HepG2 (cell line): ENCODE data around the gene SEMA7A. TPM values are rescaled to one million over a fixed set of nuclear protein-coding genes. Genes with fewer than 3 reads are reported as not detected.

ENCODE experiments used
- CBX5 ChIP-seq: sonication (generic); formaldehyde crosslinking; IDR thresholded peaks from 2 replicates; pipeline ENCODE4 v1.4.0; 2020; ENCODE audit warnings: missing genetic modification reagents, borderline replicate concordance
- HOXA3 ChIP-seq: sonication (generic); formaldehyde crosslinking; IDR thresholded peaks from 2 replicates; pipeline ENCODE4 v1.5.0; 2020; ENCODE audit warnings: missing genetic modification reagents
- ISX ChIP-seq: sonication (generic); formaldehyde crosslinking; conservative IDR thresholded peaks from 2 replicates; pipeline ENCODE4 v1.5.0; 2020; ENCODE audit warnings: missing genetic modification reagents
- JUNB ChIP-seq: sonication (generic); formaldehyde crosslinking; IDR thresholded peaks from 2 replicates; pipeline ENCODE4 v1.8.0; 2022; ENCODE audit warnings: missing genetic modification reagents, mild to moderate bottlenecking, borderline replicate concordance
- KLF12 ChIP-seq: sonication (generic); formaldehyde crosslinking; IDR thresholded peaks from 2 replicates; pipeline ENCODE4 v1.4.0; 2020; ENCODE audit warnings: missing genetic modification reagents, borderline replicate concordance
- KLF13 ChIP-seq: sonication (generic); formaldehyde crosslinking; IDR thresholded peaks from 2 replicates; pipeline ENCODE4 v1.4.0; 2020; ENCODE audit warnings: mild to moderate bottlenecking, missing genetic modification reagents
- MIER3 ChIP-seq: IDR thresholded peaks from 2 replicates; pipeline ENCODE4 v1.6.1; 2016; ENCODE audit warnings: missing compliant biosample characterization, borderline replicate concordance
- PHF5A ChIP-seq: IDR thresholded peaks from one replicate; pipeline ENCODE4 v1.6.1; 2018; ENCODE audit warnings: low read depth, missing genetic modification reagents; ENCODE audit not compliant: unreplicated experiment
- POLR2AphosphoS5 ChIP-seq: IDR thresholded peaks from 2 replicates; pipeline ENCODE4 v1.6.1; 2012; ENCODE audit warnings: low read depth, low read length
- SPEN ChIP-seq: sonication (generic); formaldehyde crosslinking; IDR thresholded peaks from 2 replicates; pipeline ENCODE4 v1.5.1; 2020; ENCODE audit warnings: low read depth, mild to moderate bottlenecking, missing genetic modification reagents
- SRSF1 ChIP-seq: fragments of 200-400 bp; formaldehyde crosslinking; optimal IDR thresholded peaks from 2 replicates; pipeline ENCODE3; 2017; ENCODE audit warnings: mild to moderate bottlenecking, low read depth, low read length, moderate library complexity
- WIZ ChIP-seq: sonication (generic); formaldehyde crosslinking; IDR thresholded peaks from 2 replicates; pipeline ENCODE4 v1.5.1; 2020; ENCODE audit warnings: mild to moderate bottlenecking, missing genetic modification reagents
- ZFY ChIP-seq: sonication (generic); formaldehyde crosslinking; IDR thresholded peaks from 2 replicates; pipeline ENCODE4 v1.4.0; 2020; ENCODE audit warnings: missing genetic modification reagents
- ZNF33A ChIP-seq: sonication (generic); formaldehyde crosslinking; IDR thresholded peaks from 2 replicates; pipeline ENCODE4 v1.5.1; 2020; ENCODE audit warnings: missing genetic modification reagents, mild to moderate bottlenecking, moderate library complexity, borderline replicate concordance
- ZNF430 ChIP-seq: sonication (generic); formaldehyde crosslinking; IDR thresholded peaks from 2 replicates; pipeline ENCODE4 v1.9.0; 2021; ENCODE audit warnings: mild to moderate bottlenecking, missing genetic modification reagents
- ZNF468 ChIP-seq: sonication (generic); formaldehyde crosslinking; IDR thresholded peaks from 2 replicates; pipeline ENCODE4 v1.8.0; 2022; ENCODE audit warnings: mild to moderate bottlenecking, moderate library complexity, missing genetic modification reagents
- ZNF496 ChIP-seq: sonication (generic); formaldehyde crosslinking; IDR thresholded peaks from 2 replicates; pipeline ENCODE4 v1.8.1; 2023; ENCODE audit warnings: mild to moderate bottlenecking, moderate library complexity, missing genetic modification reagents; ENCODE audit not compliant: insufficient replicate concordance
- ZNF547 ChIP-seq: sonication (generic); formaldehyde crosslinking; IDR thresholded peaks from 2 replicates; pipeline ENCODE4 v1.5.1; 2020; ENCODE audit warnings: mild to moderate bottlenecking, missing genetic modification reagents
- ZNF768 ChIP-seq: sonication (generic); formaldehyde crosslinking; IDR thresholded peaks from 2 replicates; pipeline ENCODE4 v1.4.0; 2020; ENCODE audit warnings: missing genetic modification reagents
- ZSCAN22 ChIP-seq: sonication (generic); formaldehyde crosslinking; IDR thresholded peaks from 2 replicates; pipeline ENCODE4 v1.4.0; 2020; ENCODE audit warnings: mild to moderate bottlenecking, missing genetic modification reagents
- polyA plus RNA-seq, 8 experiments: library from polyadenylated mRNA; depleted of rRNA in 3 of 8; stranded (reverse) in 7 of 8; unstranded in 1 of 8; fragments of >200 nt; fragmentation: Illumina TruSeq in 4 of 8; extraction: Trizol in 4 of 8; gene quantifications; 2 replicates each; pipeline versions ENCODE4 v1.2.1 to v1.2.3, GENCODE V29; 2011 to 2016; ENCODE audit warnings: low read depth in 4 of 8, missing spikeins in 1 of 8, mixed read lengths in 1 of 8; ENCODE audit not compliant: insufficient read depth in 1 of 8
- total RNA-seq, 5 experiments: library from RNA; depleted of rRNA; stranded (reverse); fragments of >200 nt; fragmentation: Illumina TruSeq; extraction: Trizol; gene quantifications; 2 replicates each; pipeline ENCODE4 v1.2.3, GENCODE V29; 2016; ENCODE audit warnings: low read depth in 1 of 5
- TF ChIP-seq, protein P1 (sequence below): sonication (generic); formaldehyde crosslinking; IDR thresholded peaks from 2 replicates; pipeline ENCODE4 v1.8.1; 2023; ENCODE audit warnings: mild to moderate bottlenecking, moderate library complexity, missing genetic modification reagents
- TF ChIP-seq, protein P2 (sequence below): sonication (generic); formaldehyde crosslinking; IDR thresholded peaks from 2 replicates; pipeline ENCODE4 v1.4.0; 2020; ENCODE audit warnings: missing genetic modification reagents
- TF ChIP-seq, protein P3 (sequence below): sonication (generic); formaldehyde crosslinking; IDR thresholded peaks from 2 replicates; pipeline ENCODE4 v1.4.0; 2020; ENCODE audit warnings: missing genetic modification reagents

SEMA7A gene
- total and polyA plus RNA-seq, 2 of the 13 experiments (the other 11 are each of a cell fraction or from before 2014, with no cell fraction given): 9.0 to 15.8 TPM

DNA sequence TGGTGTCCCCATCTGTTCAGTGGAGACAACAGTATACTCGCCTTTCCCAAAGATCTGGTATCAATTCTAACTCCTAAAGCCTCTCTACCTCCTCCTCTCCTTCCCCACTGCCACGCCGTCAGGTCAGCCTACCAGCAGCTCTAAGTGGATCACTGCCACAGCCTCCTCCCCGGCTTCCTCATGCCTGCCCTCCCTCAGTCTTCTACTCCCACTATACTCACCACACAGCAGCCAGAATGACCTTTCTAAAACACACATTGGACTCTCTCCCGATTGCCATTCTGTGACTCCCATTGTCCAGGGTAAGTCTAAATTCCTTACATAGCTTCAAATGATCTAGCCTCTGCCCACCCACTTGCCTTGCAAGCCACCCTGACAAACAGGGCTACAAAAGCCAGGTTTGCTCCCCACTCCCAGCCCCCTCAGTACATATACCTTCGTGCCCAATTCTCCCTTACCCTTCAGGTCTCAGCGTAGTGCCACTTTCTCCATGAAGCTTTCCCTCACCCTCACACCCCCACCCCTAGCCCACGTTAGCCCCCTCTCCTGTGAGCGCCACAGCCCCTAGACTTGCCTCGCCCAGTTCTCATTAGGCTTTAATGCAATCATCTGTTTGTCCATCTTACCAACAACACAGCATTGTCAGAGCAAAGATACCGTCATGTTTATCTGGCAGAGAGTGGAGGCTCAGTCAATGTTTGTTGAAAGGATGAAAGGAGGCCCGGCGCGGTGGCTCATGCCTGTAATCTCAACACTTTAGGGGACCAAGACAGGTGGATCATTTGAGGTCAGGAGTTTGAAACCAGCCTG is 9.5 kb upstream of the SEMA7A start (continued):
- TF ChIP-seq CBX5: peak; percentile 58; the same call in 1 of the 2 replicates
- TF ChIP-seq, protein P1, sequence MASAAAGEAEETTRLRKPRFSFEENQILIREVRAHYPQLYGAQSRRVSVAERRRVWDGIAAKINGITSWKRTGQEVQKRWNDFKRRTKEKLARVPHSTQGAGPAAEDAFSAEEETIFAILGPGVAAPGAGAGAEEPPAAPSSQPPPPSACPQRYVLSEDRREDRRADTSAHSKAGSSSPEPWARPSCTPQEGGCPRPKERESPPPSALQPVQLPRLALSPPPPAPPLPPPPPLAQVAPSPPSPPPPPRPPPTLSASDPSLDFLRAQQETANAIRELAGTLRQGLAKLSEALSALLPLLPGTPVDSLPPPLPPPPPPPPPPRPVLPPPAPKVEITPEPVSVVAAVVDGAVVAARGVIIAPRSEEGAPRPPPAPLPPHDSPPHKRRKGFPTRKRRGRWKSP (CRISPR knock-in tag): no peak
- TF ChIP-seq, protein P2, sequence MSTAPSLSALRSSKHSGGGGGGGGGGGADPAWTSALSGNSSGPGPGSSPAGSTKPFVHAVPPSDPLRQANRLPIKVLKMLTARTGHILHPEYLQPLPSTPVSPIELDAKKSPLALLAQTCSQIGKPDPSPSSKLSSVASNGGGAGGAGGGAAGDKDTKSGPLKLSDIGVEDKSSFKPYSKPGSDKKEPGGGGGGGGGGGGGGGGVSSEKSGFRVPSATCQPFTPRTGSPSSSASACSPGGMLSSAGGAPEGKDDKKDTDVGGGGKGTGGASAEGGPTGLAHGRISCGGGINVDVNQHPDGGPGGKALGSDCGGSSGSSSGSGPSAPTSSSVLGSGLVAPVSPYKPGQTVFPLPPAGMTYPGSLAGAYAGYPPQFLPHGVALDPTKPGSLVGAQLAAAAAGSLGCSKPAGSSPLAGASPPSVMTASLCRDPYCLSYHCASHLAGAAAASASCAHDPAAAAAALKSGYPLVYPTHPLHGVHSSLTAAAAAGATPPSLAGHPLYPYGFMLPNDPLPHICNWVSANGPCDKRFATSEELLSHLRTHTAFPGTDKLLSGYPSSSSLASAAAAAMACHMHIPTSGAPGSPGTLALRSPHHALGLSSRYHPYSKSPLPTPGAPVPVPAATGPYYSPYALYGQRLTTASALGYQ: peak; percentile 96
- no peak for TF ChIP-seq ZNF468 (CRISPR knock-in tag)
- TF ChIP-seq ZNF430 (CRISPR knock-in tag): no peak
- TF ChIP-seq ZNF33A (CRISPR knock-in tag): no peak
- TF ChIP-seq HOXA3 (CRISPR knock-in tag): peak; percentile 70
- TF ChIP-seq ZNF547 (CRISPR knock-in tag): no peak
- peak; percentile 70 for TF ChIP-seq PHF5A (CRISPR knock-in tag)
- TF ChIP-seq ISX (CRISPR knock-in tag): no peak
- TF ChIP-seq ZNF768: no peak
- TF ChIP-seq KLF13: no peak
- TF ChIP-seq POLR2AphosphoS5: no peak; the same call in 1 of the 2 replicates
- TF ChIP-seq SRSF1: no peak
- no peak for TF ChIP-seq ZNF496
- TF ChIP-seq ZFY (CRISPR knock-in tag): no peak
- TF ChIP-seq ZSCAN22 (CRISPR knock-in tag): peak; percentile 78; the same call in 1 of the 2 replicates
- peak; percentile 86; the same call in 1 of the 2 replicates for TF ChIP-seq MIER3 (CRISPR knock-in tag)
- no peak for TF ChIP-seq KLF12 (CRISPR knock-in tag)
- TF ChIP-seq JUNB: peak; percentile 41; the same call in 1 of the 2 replicates
- TF ChIP-seq, protein P3, sequence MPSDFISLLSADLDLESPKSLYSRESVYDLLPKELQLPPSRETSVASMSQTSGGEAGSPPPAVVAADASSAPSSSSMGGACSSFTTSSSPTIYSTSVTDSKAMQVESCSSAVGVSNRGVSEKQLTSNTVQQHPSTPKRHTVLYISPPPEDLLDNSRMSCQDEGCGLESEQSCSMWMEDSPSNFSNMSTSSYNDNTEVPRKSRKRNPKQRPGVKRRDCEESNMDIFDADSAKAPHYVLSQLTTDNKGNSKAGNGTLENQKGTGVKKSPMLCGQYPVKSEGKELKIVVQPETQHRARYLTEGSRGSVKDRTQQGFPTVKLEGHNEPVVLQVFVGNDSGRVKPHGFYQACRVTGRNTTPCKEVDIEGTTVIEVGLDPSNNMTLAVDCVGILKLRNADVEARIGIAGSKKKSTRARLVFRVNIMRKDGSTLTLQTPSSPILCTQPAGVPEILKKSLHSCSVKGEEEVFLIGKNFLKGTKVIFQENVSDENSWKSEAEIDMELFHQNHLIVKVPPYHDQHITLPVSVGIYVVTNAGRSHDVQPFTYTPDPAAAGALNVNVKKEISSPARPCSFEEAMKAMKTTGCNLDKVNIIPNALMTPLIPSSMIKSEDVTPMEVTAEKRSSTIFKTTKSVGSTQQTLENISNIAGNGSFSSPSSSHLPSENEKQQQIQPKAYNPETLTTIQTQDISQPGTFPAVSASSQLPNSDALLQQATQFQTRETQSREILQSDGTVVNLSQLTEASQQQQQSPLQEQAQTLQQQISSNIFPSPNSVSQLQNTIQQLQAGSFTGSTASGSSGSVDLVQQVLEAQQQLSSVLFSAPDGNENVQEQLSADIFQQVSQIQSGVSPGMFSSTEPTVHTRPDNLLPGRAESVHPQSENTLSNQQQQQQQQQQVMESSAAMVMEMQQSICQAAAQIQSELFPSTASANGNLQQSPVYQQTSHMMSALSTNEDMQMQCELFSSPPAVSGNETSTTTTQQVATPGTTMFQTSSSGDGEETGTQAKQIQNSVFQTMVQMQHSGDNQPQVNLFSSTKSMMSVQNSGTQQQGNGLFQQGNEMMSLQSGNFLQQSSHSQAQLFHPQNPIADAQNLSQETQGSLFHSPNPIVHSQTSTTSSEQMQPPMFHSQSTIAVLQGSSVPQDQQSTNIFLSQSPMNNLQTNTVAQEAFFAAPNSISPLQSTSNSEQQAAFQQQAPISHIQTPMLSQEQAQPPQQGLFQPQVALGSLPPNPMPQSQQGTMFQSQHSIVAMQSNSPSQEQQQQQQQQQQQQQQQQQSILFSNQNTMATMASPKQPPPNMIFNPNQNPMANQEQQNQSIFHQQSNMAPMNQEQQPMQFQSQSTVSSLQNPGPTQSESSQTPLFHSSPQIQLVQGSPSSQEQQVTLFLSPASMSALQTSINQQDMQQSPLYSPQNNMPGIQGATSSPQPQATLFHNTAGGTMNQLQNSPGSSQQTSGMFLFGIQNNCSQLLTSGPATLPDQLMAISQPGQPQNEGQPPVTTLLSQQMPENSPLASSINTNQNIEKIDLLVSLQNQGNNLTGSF (CRISPR knock-in tag): no peak
- TF ChIP-seq WIZ: 0 out of 2 replicates have a peak, but pooled peaks have one; percentile 56
- no peak for TF ChIP-seq SPEN (CRISPR knock-in tag)
